HL-60 (cell line): ENCODE measurements around the gene PRR20G.

ENCODE experiments used
- DNase-seq, 2 experiments: peaks; one replicate each; pipeline ENCODE4 v3.0.0-alpha.2; 2010 to 2020; ENCODE audit warnings: low read depth in 1 of 2, low spot score in 1 of 2
- H3K27ac ChIP-seq: fragments of 250-450 bp; sonication (Bioruptor Pico); replicated peaks from 2 replicates; pipeline ENCODE4 v1.5.1; 2020; ENCODE audit warnings: mild to moderate bottlenecking, moderate library complexity
- H3K27me3 ChIP-seq: fragments of 250-450 bp; sonication (Bioruptor Pico); 2 replicates; pipeline ENCODE4 v1.5.1; 2021; ENCODE audit warnings: mild to moderate bottlenecking, moderate library complexity; ENCODE audit not compliant: insufficient read depth, poor library complexity, severe bottlenecking
- H3K4me3 ChIP-seq: replicated peaks from 2 replicates; pipeline ENCODE4 v1.5.1; 2011; ENCODE audit warnings: mild to moderate bottlenecking, control low read depth, low read length; ENCODE audit not compliant: insufficient read depth
- CTCF ChIP-seq: IDR thresholded peaks from one replicate; pipeline ENCODE4 v1.5.1; 2011; ENCODE audit warnings: low read length, control low read depth, inconsistent platforms; ENCODE audit not compliant: insufficient read depth
- GABPA ChIP-seq: IDR thresholded peaks from 2 replicates; pipeline ENCODE4 v1.6.1; 2012; ENCODE audit warnings: low read depth
- POLR2AphosphoS5 ChIP-seq: IDR thresholded peaks from 2 replicates; pipeline ENCODE4 v1.6.1; 2012; ENCODE audit warnings: low read depth
- REST ChIP-seq: IDR thresholded peaks from 2 replicates; pipeline ENCODE4 v1.6.1; 2012; ENCODE audit warnings: low read depth; ENCODE audit not compliant: insufficient replicate concordance
- SPI1 ChIP-seq: IDR thresholded peaks from 2 replicates; pipeline ENCODE4 v1.6.1; 2012; ENCODE audit warnings: low read depth, mild to moderate bottlenecking, borderline replicate concordance

The PRR20G gene

GRCh38 chr3:127238602-127239001, 49.2 kb downstream of the PRR20G start:
- Histone ChIP-seq H3K4me3 (no peak overlapping the region), H3K27me3 (peaks cover 2% of the 10 kb centered on the region), H3K27ac (no peak overlapping the region)
- TF ChIP-seq SPI1 (no peak), CTCF (no peak), GABPA (no peak), REST (no peak), POLR2AphosphoS5 (no peak)
- DNase-seq: no peak

- H3K4me3 ChIP-seq: no peak overlapping the region
- H3K27me3 ChIP-seq: peaks cover 2% of the 10 kb centered on the region
- no peak overlapping the region for H3K27ac ChIP-seq
- no peak for TF ChIP-seq POLR2AphosphoS5
- no peak for TF ChIP-seq GABPA
- TF ChIP-seq CTCF: no peak
- TF ChIP-seq SPI1: no peak
- DNase-seq: no peak
Measured at GRCh38 chr3:127237835-127238234, 50.0 kb downstream of the PRR20G start.

GRCh38 chr3:127235706-127236105, 52.1 kb downstream of the PRR20G start:
- Histone ChIP-seq H3K4me3 (no peak overlapping the region), H3K27me3 (peaks cover 2% of the 10 kb centered on the region)

More at GRCh38 chr3:127235706-127236105, 52.1 kb downstream of the PRR20G start:
- DNase-seq: no peak
- H3K27ac ChIP-seq: no peak overlapping the region
- no peak for TF ChIP-seq GABPA
- no peak for TF ChIP-seq POLR2AphosphoS5
- no peak for TF ChIP-seq SPI1
- no peak for TF ChIP-seq CTCF
- TF ChIP-seq REST: no peak
